Trophoblast cell (in vitro differentiated cells and primary cell): ENCODE data around the gene SIX6.
A peak's percentile ranks its signal among the peaks of the same experiment; 100 is the strongest.

Experiments
- DNase-seq, 2 donors: peaks; one replicate each; pipeline ENCODE4 v3.0.0-alpha.2; 2016
- H2AFZ ChIP-seq: 2 replicates; pipeline ENCODE4 v1.6.1; 2013; ENCODE audit warnings: low read length, moderate library complexity, mild to moderate bottlenecking; ENCODE audit not compliant: insufficient read depth, poor library complexity
- H2AK5ac ChIP-seq: 2 replicates; pipeline ENCODE4 v1.6.1; 2013; ENCODE audit warnings: mild to moderate bottlenecking, low read length
- H2BK120ac ChIP-seq: 2 replicates; pipeline ENCODE4 v1.6.1; 2013; ENCODE audit warnings: low read length, mild to moderate bottlenecking, moderate library complexity; ENCODE audit not compliant: insufficient read depth, poor library complexity
- H2BK12ac ChIP-seq: 2 replicates; pipeline ENCODE4 v1.6.1; 2013; ENCODE audit warnings: mild to moderate bottlenecking, low read length, moderate library complexity
- H2BK5ac ChIP-seq: 2 replicates; pipeline ENCODE4 v1.6.1; 2013; ENCODE audit warnings: low read length, low read depth, moderate library complexity, mild to moderate bottlenecking; ENCODE audit not compliant: poor library complexity
- H3K14ac ChIP-seq: 2 replicates; pipeline ENCODE4 v1.6.1; 2013; ENCODE audit warnings: mild to moderate bottlenecking, low read length
- H3K18ac ChIP-seq: 2 replicates; pipeline ENCODE4 v1.6.1; 2013; ENCODE audit warnings: mild to moderate bottlenecking, low read length
- H3K23ac ChIP-seq: 2 replicates; pipeline ENCODE4 v1.6.1; 2013; ENCODE audit warnings: low read length
- H3K27ac ChIP-seq: 2 replicates; pipeline ENCODE4 v1.5.1; 2013; ENCODE audit warnings: low read depth, mild to moderate bottlenecking, inconsistent platforms, low read length, moderate library complexity
- H3K27me3 ChIP-seq: 2 replicates; pipeline ENCODE4 v1.6.1; 2013; ENCODE audit warnings: inconsistent platforms, mild to moderate bottlenecking, low read length, moderate library complexity; ENCODE audit not compliant: insufficient read depth
- H3K36me3 ChIP-seq, 2 experiments: 1 replicate in 1 of 2; 2 replicates in 1 of 2; pipeline ENCODE4 v1.6.1; 2013; ENCODE audit warnings: low read length in 2 of 2, mild to moderate bottlenecking in 2 of 2, moderate library complexity in 1 of 2; ENCODE audit not compliant: insufficient read depth in 2 of 2, control insufficient read depth in 1 of 2
- H3K4ac ChIP-seq: 2 replicates; pipeline ENCODE4 v1.6.1; 2013; ENCODE audit warnings: low read depth, mild to moderate bottlenecking, low read length, moderate library complexity
- H3K4me1 ChIP-seq, 2 experiments: 1 replicate in 1 of 2; 2 replicates in 1 of 2; pipeline ENCODE4 v1.6.1; 2013; ENCODE audit warnings: low read length in 2 of 2, mild to moderate bottlenecking in 2 of 2, moderate library complexity in 1 of 2; ENCODE audit not compliant: insufficient read depth in 2 of 2, control insufficient read depth in 1 of 2
- H3K4me2 ChIP-seq: 2 replicates; pipeline ENCODE4 v1.6.1; 2013; ENCODE audit warnings: inconsistent platforms, mild to moderate bottlenecking, low read length, moderate library complexity
- H3K4me3 ChIP-seq: 2 replicates; pipeline ENCODE4 v1.5.1; 2013; ENCODE audit warnings: mild to moderate bottlenecking, low read depth, low read length, inconsistent platforms
- H3K79me1 ChIP-seq: one replicate; pipeline ENCODE4 v1.6.1; 2013; ENCODE audit warnings: low read length
- H3K79me2 ChIP-seq: 2 replicates; pipeline ENCODE4 v1.6.1; 2013; ENCODE audit warnings: low read length, mild to moderate bottlenecking; ENCODE audit not compliant: control insufficient read depth, insufficient read depth, poor library complexity
- H3K9ac ChIP-seq: 2 replicates; pipeline ENCODE4 v1.6.1; 2013; ENCODE audit warnings: mild to moderate bottlenecking, low read length
- H3K9me3 ChIP-seq: 2 replicates; pipeline ENCODE4 v1.6.1; 2013; ENCODE audit warnings: low read depth, mild to moderate bottlenecking, control low read depth, inconsistent platforms, low read length; ENCODE audit not compliant: insufficient read depth
- H4K12ac ChIP-seq: 2 replicates; pipeline ENCODE4 v1.6.1; 2013; ENCODE audit warnings: low read depth, mild to moderate bottlenecking, low read length, moderate library complexity
- H4K8ac ChIP-seq: 2 replicates; pipeline ENCODE4 v1.6.1; 2013; ENCODE audit warnings: low read depth, mild to moderate bottlenecking, low read length, moderate library complexity
- H4K91ac ChIP-seq: one replicate; pipeline ENCODE4 v1.6.1; 2013; ENCODE audit warnings: low read depth, mild to moderate bottlenecking, low read length, moderate library complexity
- WGBS: extraction: QIAGEN DNeasy Blood & Tissue Kit; methylation state at CpG from one replicate; pipeline ENCODE4 v1.1.7; 2013; ENCODE audit warnings: missing lambda C conversion rate; ENCODE audit not compliant: insufficient read length, insufficient coverage; ENCODE audit errors: extremely low coverage; 5-methylcytosine and 5-hydroxymethylcytosine counted together

SIX6 gene

DNA sequence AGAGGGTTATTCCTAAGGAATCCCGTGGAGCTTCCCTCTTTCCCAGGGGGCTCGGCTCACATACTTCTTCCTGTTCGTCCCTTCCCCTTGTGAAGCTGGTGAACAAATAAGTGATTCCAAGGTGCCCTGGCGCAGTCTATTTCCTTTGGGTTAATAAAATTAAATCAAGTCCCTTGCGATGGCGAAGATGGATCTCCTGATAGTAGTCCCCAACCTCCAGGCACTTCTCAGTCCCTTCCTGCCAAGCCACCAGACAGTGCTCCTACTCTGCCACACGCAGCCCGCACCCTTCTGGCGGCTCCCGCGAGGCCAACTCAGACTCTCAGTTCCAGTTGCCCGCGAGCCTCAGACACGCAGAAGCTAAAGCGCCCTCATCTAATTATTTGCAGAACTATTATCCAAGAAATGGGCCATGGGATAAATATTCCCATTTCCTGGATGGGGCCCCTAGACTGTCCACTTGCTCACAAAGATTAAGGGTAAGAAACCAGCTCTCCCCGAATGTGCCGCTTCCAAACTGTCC lies 2.4 kb upstream of the SIX6 start:
- Histone ChIP-seq H2BK12ac (no peak overlapping the region), H3K79me2 (no peaks in the 10 kb centered on the region), H3K9me3 (no peaks in the 10 kb centered on the region), H3K14ac (no peak overlapping the region), H2BK5ac (no peak overlapping the region), H3K18ac (no peak overlapping the region), H3K79me1 (no peaks in the 10 kb centered on the region), H3K4me1 (peaks cover 7 to 10% of the 10 kb centered on the region in 2 experiments), H4K91ac (no peak overlapping the region), H2AK5ac (no peak overlapping the region), H2BK120ac (no peak overlapping the region), H3K23ac (no peak overlapping the region), H4K12ac (no peak overlapping the region), H2AFZ (no peak overlapping the region), H4K8ac (no peak overlapping the region), H3K27me3 (peaks cover 58% of the 10 kb centered on the region), H3K4ac (no peak overlapping the region), H3K4me3 (no peak overlapping the region), H3K4me2 (no peak overlapping the region), H3K36me3 (no peaks in the 10 kb centered on the region), H3K9ac (no peak overlapping the region), H3K27ac (no peak overlapping the region)
- no peak for DNase-seq
- no CpG with 5 or more reads among the region's 17 CpGs for WGBS

DNA sequence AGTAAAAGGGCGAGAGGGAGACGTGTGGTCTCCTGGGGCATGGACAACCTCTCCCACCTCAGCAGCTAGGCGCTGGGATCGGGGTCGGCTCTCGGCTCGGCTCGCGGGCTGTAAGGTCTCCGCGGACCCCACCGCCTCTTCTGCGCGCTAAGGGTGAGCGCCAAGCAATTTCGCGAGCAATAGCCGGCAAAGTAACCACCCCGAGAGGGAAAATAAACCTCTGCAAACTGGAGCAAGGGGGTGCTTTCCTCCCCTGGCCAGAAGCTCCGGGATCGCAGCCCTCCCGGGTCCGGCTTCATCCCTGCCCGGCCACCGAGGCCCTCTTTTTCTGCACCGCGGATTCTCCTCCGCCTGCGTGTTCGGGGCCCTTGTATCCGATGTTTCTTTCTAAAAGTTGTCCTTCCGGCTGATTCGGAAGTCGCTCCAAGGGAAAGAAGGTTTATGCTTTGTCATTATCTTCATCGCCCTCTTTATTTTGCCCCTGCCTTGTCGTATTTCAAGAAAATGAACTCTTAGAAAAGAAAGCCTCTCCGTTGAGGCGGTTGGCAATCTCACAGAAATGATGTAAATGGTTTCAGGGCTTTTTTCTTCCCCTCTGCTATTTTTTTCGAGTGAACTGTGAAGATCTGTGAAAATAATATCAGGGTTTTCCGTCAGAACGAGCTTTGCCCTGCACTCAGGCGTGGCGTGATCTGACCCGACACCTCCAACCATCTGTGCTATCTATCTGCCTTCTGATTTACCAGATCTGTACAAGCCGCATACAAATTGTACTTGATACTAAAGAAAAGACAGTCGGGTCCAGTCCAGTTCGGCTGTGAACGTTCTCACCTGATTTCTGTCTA lies 1.7 kb upstream of the SIX6 start:
- no peak overlapping the region for H3K9ac ChIP-seq
- WGBS: no CpG with 5 or more reads among the region's 48 CpGs
- no peak overlapping the region for H4K8ac ChIP-seq
- no peak overlapping the region for H3K14ac ChIP-seq
- no peak overlapping the region for H3K27ac ChIP-seq
- H3K79me1 ChIP-seq: no peaks in the 10 kb centered on the region
- no peak overlapping the region for H3K4ac ChIP-seq
- no peak overlapping the region for H2BK5ac ChIP-seq
- no peak overlapping the region for H3K18ac ChIP-seq
- no peak overlapping the region for H3K23ac ChIP-seq
- no peak overlapping the region for H2AFZ ChIP-seq
- no peak overlapping the region for H2BK12ac ChIP-seq
- H3K79me2 ChIP-seq: no peaks in the 10 kb centered on the region
- DNase-seq: no peak
- peaks cover 7 to 10% of the 10 kb centered on the region in 2 experiments for H3K4me1 ChIP-seq
- H2BK120ac ChIP-seq: no peak overlapping the region
- no peak overlapping the region for H4K12ac ChIP-seq
- H3K9me3 ChIP-seq: no peaks in the 10 kb centered on the region
- H3K4me2 ChIP-seq: no peak overlapping the region
- peaks cover 65% of the 10 kb centered on the region for H3K27me3 ChIP-seq
- no peaks in the 10 kb centered on the region for H3K36me3 ChIP-seq
- H4K91ac ChIP-seq: no peak overlapping the region
- no peak overlapping the region for H3K4me3 ChIP-seq
- no peak overlapping the region for H2AK5ac ChIP-seq

DNA sequence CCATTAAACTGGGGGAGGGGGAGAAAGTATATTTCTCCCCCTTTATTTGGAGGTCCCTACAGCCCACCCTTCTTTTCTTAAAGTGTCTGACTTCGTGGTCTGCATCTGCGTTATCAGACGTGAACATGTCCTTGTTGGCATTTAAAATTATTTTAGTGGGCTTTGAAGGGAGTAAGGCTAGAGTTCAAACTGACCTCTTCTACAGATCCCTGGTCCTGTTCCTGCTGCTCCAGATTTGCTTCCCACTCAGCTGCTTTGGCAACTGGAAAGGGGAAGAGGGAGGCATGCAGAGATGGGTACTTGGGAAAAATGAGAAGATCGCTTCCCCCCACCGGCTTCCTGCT lies 611 bp upstream of the SIX6 start:
- Histone ChIP-seq H4K8ac (no peak overlapping the region), H2BK12ac (no peak overlapping the region), H3K14ac (no peak overlapping the region), H3K4ac (no peak overlapping the region), H4K91ac (no peak overlapping the region), H3K18ac (no peak overlapping the region), H3K79me1 (no peaks in the 10 kb centered on the region), H3K36me3 (no peaks in the 10 kb centered on the region), H3K4me2 (peak overlapping the region; percentile 56), H4K12ac (no peak overlapping the region), H3K9ac (no peak overlapping the region), H2AFZ (no peak overlapping the region), H2BK120ac (no peak overlapping the region), H3K79me2 (no peaks in the 10 kb centered on the region), H3K9me3 (no peaks in the 10 kb centered on the region), H3K27ac (no peak overlapping the region), H3K4me3 (no peak overlapping the region), H3K27me3 (peaks cover 76% of the 10 kb centered on the region), H3K4me1 (peaks cover 7 to 10% of the 10 kb centered on the region in 2 experiments), H2BK5ac (no peak overlapping the region), H2AK5ac (no peak overlapping the region), H3K23ac (no peak overlapping the region)
- no peak for DNase-seq
- no CpG with 5 or more reads among the region's 5 CpGs for WGBS

DNA sequence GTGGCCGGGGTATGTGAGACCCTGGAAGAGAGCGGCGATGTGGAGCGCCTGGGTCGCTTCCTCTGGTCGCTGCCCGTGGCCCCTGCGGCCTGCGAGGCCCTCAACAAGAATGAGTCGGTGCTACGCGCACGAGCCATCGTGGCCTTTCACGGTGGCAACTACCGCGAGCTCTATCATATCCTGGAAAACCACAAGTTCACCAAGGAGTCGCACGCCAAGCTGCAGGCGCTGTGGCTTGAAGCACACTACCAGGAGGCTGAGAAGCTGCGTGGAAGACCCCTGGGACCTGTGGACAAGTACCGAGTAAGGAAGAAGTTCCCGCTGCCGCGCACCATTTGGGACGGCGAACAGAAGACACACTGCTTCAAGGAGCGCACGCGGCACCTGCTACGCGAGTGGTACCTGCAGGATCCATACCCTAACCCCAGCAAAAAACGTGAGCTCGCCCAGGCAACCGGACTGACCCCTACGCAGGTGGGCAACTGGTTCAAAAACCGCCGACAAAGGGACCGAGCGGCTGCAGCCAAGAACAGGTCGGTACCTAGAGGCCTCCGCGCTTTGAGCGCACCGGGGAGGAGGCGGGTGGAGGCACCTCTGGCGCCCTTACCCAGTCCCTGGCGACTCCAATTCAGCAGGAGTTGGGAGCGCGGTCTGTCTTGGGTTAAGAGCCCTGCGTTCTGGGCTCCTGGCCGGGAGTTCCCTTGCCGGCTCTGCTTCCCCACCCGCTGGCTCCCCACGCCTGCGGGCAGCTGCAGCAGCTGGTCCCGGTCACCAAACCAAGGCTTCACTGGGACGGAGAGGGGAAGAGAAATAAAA lies 700 bp downstream of the SIX6 start:
- no peak overlapping the region for H3K14ac ChIP-seq
- H3K36me3 ChIP-seq: no peaks in the 10 kb centered on the region
- peaks cover 7 to 10% of the 10 kb centered on the region in 2 experiments for H3K4me1 ChIP-seq
- H3K27me3 ChIP-seq: peaks cover 83% of the 10 kb centered on the region
- H4K91ac ChIP-seq: no peak overlapping the region
- H3K4me3 ChIP-seq: no peak overlapping the region
- H3K79me1 ChIP-seq: no peaks in the 10 kb centered on the region
- H2BK12ac ChIP-seq: no peak overlapping the region
- no CpG with 5 or more reads among the region's 58 CpGs for WGBS
- H3K27ac ChIP-seq: no peak overlapping the region
- no peaks in the 10 kb centered on the region for H3K9me3 ChIP-seq
- no peak overlapping the region for H3K23ac ChIP-seq
- peak overlapping the region; percentile 56 for H3K4me2 ChIP-seq
- no peak overlapping the region for H3K4ac ChIP-seq
- no peak overlapping the region for H4K12ac ChIP-seq
- no peaks in the 10 kb centered on the region for H3K79me2 ChIP-seq
- H2AK5ac ChIP-seq: no peak overlapping the region
- H3K18ac ChIP-seq: no peak overlapping the region
- peak overlapping the region; percentile 6 for H2AFZ ChIP-seq
- DNase-seq: no peak
- H2BK5ac ChIP-seq: no peak overlapping the region
- no peak overlapping the region for H2BK120ac ChIP-seq
- H3K9ac ChIP-seq: no peak overlapping the region
- H4K8ac ChIP-seq: no peak overlapping the region
